ENCODE measurements around the gene MGLL. TPM values are rescaled to one million over a fixed set of nuclear protein-coding genes. Genes with fewer than 3 reads are reported as not detected.

The MGLL gene
- total RNA-seq, 1 donor from 2014 or later: 12.5 TPM

DNA sequence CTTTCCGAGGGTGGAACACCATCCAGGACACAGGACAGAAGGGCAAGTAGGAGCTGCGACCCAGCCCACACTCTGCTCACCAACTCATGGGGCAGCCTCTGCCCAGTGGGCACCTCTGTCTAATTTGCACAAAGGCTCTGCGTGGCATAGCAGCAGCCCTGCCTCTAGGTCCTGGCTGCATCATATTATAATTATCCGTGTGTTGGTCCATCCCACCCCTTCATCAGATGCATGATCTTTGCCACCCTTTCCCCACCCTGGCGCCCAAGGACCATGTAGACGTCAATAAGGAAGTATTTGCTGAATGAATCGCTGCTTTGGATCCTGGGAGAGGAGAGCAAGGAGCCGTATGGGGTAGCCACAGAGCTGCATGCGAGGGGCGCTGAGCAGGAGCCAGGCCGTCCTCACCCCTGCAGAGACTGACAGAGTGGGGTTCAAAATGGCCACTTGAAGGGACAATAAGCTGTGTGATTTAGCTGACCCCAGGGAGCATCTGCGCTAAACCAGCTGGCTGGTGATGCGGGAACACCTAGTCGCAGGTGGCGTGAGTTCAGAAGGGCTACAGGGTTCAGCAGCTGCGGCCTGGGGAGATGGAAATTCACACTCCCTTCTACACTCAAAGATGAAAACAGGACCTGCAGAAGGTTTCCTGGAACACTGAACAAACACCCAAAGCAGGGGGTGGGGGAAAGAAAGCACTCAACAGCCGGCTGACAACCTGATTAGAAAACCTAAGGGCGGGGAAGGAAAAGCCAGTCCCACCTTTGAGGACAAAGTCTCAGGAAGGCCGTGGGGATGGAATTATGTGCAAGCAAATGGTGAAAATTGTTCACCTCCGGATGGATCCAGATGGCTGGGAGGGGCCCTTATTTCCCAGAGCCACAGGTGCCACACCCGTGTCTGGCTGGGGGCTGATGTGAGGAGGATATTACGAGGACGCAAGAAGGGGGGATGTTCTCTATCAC is 6.4 kb downstream of the MGLL start:
- no peak overlapping the region for H3K4me3 ChIP-seq (ENCODE audit: low read length in 3 of 3)
- H3K9ac ChIP-seq (ENCODE audit: low read depth in 1 of 3, low read length in 3 of 3): peak overlapping the region in 1 of 3 donors; percentile 51
- H3K9me3 ChIP-seq (ENCODE audit: control insufficient read depth in 3 of 3, low read length in 3 of 3): no peaks in the 10 kb centered on the region
- H3K36me3 ChIP-seq (ENCODE audit: control insufficient read depth in 3 of 3, insufficient read depth in 3 of 3, low read length in 3 of 3): peaks cover 21 to 50% (median 26%) of the 10 kb centered on the region in 3 donors
- H3K27ac ChIP-seq (ENCODE audit: low read depth, low read length): peak overlapping the region; percentile 77
- H3K4me1 ChIP-seq (ENCODE audit: control insufficient read depth in 3 of 3, insufficient read depth in 3 of 3, low read length in 3 of 3): peaks cover 52 to 63% (median 54%) of the 10 kb centered on the region in 3 donors
- no peaks in the 10 kb centered on the region for H3K27me3 ChIP-seq (ENCODE audit: control insufficient read depth in 3 of 3, insufficient read depth in 3 of 3, low read length in 3 of 3)

DNA sequence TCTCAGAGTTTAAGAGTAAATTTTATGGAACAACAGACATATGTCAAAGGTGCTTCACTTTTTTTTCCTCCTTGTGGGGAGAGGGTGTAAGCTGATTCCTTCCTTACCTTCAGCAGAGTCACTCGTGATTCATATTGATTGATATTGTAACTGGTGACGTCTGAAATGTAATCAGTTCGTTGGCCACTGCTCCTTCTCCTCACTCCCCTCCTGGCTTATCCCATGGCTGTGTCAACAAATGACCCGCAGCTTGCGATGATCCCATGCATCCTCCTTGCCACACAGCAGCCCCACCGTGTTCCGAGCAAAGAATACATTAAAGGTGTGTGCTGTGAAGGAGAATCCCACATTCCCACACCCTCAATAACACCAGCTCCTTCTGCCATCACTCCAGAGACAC is 7.3 kb downstream of the MGLL start:
- peaks cover 48 to 62% (median 53%) of the 10 kb centered on the region in 3 donors for H3K4me1 ChIP-seq (ENCODE audit: control insufficient read depth in 3 of 3, insufficient read depth in 3 of 3, low read length in 3 of 3)
- H3K27me3 ChIP-seq (ENCODE audit: control insufficient read depth in 3 of 3, insufficient read depth in 3 of 3, low read length in 3 of 3): no peaks in the 10 kb centered on the region
- H3K9ac ChIP-seq (ENCODE audit: low read depth in 1 of 3, low read length in 3 of 3): no peak overlapping the region
- H3K9me3 ChIP-seq (ENCODE audit: control insufficient read depth in 3 of 3, low read length in 3 of 3): no peaks in the 10 kb centered on the region
- H3K27ac ChIP-seq (ENCODE audit: low read depth, low read length): no peak overlapping the region
- peaks cover 24 to 53% (median 33%) of the 10 kb centered on the region in 3 donors for H3K36me3 ChIP-seq (ENCODE audit: control insufficient read depth in 3 of 3, insufficient read depth in 3 of 3, low read length in 3 of 3)
- no peak overlapping the region for H3K4me3 ChIP-seq (ENCODE audit: low read length in 3 of 3)

DNA sequence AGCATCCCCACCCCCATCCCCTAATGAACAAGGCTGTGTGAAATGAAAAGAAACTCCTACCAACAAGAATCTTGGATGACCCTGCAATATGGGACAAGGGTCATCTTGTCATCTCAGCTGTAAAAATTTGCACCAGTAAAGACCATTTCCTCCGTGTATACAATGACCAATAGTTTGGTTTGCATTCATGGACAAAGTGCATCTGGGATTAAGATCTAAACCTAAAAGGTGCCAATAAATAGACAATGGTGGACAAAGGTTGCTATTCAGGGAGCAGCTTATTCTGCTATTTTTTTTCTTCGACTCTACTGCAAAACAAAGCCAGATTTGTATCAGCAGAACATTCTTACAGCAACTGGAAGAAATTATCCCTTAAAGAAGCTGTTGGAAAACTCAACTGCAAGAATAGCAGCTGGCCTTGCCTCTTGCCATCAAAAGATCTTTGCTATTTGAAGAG is 8.0 kb downstream of the MGLL start:
- H3K9me3 ChIP-seq (ENCODE audit: control insufficient read depth in 3 of 3, low read length in 3 of 3): no peaks in the 10 kb centered on the region
- no peak overlapping the region for H3K27ac ChIP-seq (ENCODE audit: low read depth, low read length)
- no peak overlapping the region for H3K4me3 ChIP-seq (ENCODE audit: low read length in 3 of 3)
- H3K27me3 ChIP-seq (ENCODE audit: control insufficient read depth in 3 of 3, insufficient read depth in 3 of 3, low read length in 3 of 3): no peaks in the 10 kb centered on the region
- H3K9ac ChIP-seq (ENCODE audit: low read depth in 1 of 3, low read length in 3 of 3): no peak overlapping the region
- H3K36me3 ChIP-seq (ENCODE audit: control insufficient read depth in 3 of 3, insufficient read depth in 3 of 3, low read length in 3 of 3): peaks cover 24 to 55% (median 33%) of the 10 kb centered on the region in 3 donors
- H3K4me1 ChIP-seq (ENCODE audit: control insufficient read depth in 3 of 3, insufficient read depth in 3 of 3, low read length in 3 of 3): peaks cover 49 to 60% (median 55%) of the 10 kb centered on the region in 3 donors

DNA sequence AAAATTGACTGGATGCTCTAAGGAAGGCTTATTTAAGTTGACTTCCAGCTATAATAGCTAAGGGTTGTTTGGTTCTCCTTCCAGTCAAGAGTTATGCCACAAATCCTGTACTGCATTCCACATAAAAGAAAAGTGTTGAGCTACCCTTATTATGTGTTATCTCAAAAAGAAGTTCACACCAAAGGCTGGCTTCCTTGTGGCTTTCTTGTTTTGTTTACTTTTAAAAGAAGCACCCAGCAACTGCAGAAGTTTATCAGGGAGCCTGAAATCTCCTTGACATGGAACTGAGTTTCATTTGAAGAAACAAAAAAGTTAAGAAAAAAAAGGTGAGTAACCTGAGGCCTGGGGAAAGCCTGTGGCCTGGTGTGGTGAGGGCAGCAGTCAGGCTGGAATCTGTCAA is 10.2 kb downstream of the MGLL start:
- Histone ChIP-seq H3K9me3 (ENCODE audit: control insufficient read depth in 3 of 3, low read length in 3 of 3) (no peaks in the 10 kb centered on the region), H3K4me1 (ENCODE audit: control insufficient read depth in 3 of 3, insufficient read depth in 3 of 3, low read length in 3 of 3) (peaks cover 30 to 43% (median 42%) of the 10 kb centered on the region in 3 donors), H3K27me3 (ENCODE audit: control insufficient read depth in 3 of 3, insufficient read depth in 3 of 3, low read length in 3 of 3) (no peaks in the 10 kb centered on the region), H3K27ac (ENCODE audit: low read depth, low read length) (no peak overlapping the region), H3K9ac (ENCODE audit: low read depth in 1 of 3, low read length in 3 of 3) (no peak overlapping the region), H3K36me3 (ENCODE audit: control insufficient read depth in 3 of 3, insufficient read depth in 3 of 3, low read length in 3 of 3) (peaks cover 29 to 59% (median 40%) of the 10 kb centered on the region in 3 donors), H3K4me3 (ENCODE audit: low read length in 3 of 3) (no peak overlapping the region)

DNA sequence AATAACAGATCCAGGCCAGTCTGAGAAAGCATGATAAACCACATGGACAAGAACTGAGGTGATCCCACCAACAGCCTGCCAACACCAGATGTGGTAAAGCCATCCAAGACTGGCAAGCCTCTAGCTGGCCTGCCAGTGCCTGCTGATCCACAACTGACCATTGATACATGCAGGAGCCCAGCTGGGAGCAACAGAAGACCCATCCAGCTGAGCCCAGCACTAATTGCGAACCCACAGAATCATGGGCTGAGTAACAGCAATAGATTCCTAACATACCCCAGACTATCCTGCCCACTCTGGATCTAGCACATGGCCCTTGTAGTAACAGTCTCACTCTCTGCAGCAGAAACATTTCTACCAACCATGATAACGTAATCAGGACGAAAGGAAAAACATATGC is 10.6 kb downstream of the MGLL start:
- no peak overlapping the region for H3K27ac ChIP-seq (ENCODE audit: low read depth, low read length)
- peaks cover 29 to 56% (median 36%) of the 10 kb centered on the region in 3 donors for H3K36me3 ChIP-seq (ENCODE audit: control insufficient read depth in 3 of 3, insufficient read depth in 3 of 3, low read length in 3 of 3)
- H3K9ac ChIP-seq (ENCODE audit: low read depth in 1 of 3, low read length in 3 of 3): no peak overlapping the region
- no peaks in the 10 kb centered on the region for H3K27me3 ChIP-seq (ENCODE audit: control insufficient read depth in 3 of 3, insufficient read depth in 3 of 3, low read length in 3 of 3)
- peaks cover 25 to 39% (median 38%) of the 10 kb centered on the region in 3 donors for H3K4me1 ChIP-seq (ENCODE audit: control insufficient read depth in 3 of 3, insufficient read depth in 3 of 3, low read length in 3 of 3)
- H3K9me3 ChIP-seq (ENCODE audit: control insufficient read depth in 3 of 3, low read length in 3 of 3): no peaks in the 10 kb centered on the region
- no peak overlapping the region for H3K4me3 ChIP-seq (ENCODE audit: low read length in 3 of 3)

DNA sequence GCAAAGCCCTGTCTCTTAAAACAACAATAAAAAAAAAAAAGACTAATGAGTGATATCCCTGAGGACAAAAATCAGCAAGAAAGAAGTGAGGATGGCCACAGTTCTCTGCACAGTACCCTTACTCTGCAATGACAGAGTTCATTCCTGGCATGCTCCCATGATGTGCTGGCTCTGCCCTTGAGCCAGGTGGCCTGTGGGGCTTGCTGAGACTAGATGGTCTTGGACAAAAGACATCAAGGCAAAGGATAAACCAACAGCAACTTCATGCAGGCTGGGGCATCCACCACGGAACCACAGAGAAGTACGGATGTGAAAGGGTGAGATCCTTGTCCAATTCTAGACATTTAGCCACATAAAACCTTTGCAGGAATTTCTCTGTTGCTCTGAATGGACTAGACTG is 12.7 kb downstream of the MGLL start:
- H3K4me1 ChIP-seq (ENCODE audit: control insufficient read depth in 3 of 3, insufficient read depth in 3 of 3, low read length in 3 of 3): peaks cover 22 to 27% (median 23%) of the 10 kb centered on the region in 3 donors

DNA sequence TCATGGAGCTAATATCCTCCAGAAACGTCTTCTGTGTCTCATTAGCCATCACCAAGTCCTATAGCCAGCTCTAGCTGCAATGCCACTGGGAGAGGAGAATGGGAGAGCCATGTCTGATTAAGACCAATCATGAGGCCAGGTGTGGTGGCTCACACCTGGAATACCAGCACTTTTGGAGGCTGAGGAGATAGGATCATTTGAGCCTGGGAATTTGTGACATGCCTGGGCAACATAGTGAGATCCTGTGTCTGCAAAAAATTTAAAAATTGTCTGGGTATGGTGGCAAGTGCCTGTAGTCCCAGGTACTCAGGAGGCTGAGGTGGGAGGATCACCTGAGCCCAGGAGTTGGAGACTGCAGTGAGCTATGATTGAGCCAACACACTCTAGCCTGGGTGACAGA is 13.1 kb downstream of the MGLL start:
- Histone ChIP-seq H3K9ac (ENCODE audit: low read depth in 1 of 3, low read length in 3 of 3) (no peak overlapping the region), H3K4me3 (ENCODE audit: low read length in 3 of 3) (no peak overlapping the region), H3K4me1 (ENCODE audit: control insufficient read depth in 3 of 3, insufficient read depth in 3 of 3, low read length in 3 of 3) (peaks cover 21 to 29% (median 25%) of the 10 kb centered on the region in 3 donors), H3K27me3 (ENCODE audit: control insufficient read depth in 3 of 3, insufficient read depth in 3 of 3, low read length in 3 of 3) (no peaks in the 10 kb centered on the region), H3K36me3 (ENCODE audit: control insufficient read depth in 3 of 3, insufficient read depth in 3 of 3, low read length in 3 of 3) (peaks cover 24 to 47% (median 28%) of the 10 kb centered on the region in 3 donors), H3K27ac (ENCODE audit: low read depth, low read length) (no peak overlapping the region), H3K9me3 (ENCODE audit: control insufficient read depth in 3 of 3, low read length in 3 of 3) (no peaks in the 10 kb centered on the region)

More for the DNA sequence above, 12.7 kb downstream of the MGLL start:
- Histone ChIP-seq H3K4me3 (ENCODE audit: low read length in 3 of 3) (no peak overlapping the region), H3K27ac (ENCODE audit: low read depth, low read length) (no peak overlapping the region), H3K27me3 (ENCODE audit: control insufficient read depth in 3 of 3, insufficient read depth in 3 of 3, low read length in 3 of 3) (no peaks in the 10 kb centered on the region), H3K9ac (ENCODE audit: low read depth in 1 of 3, low read length in 3 of 3) (no peak overlapping the region), H3K9me3 (ENCODE audit: control insufficient read depth in 3 of 3, low read length in 3 of 3) (no peaks in the 10 kb centered on the region), H3K36me3 (ENCODE audit: control insufficient read depth in 3 of 3, insufficient read depth in 3 of 3, low read length in 3 of 3) (peaks cover 24 to 48% (median 28%) of the 10 kb centered on the region in 3 donors)

DNA sequence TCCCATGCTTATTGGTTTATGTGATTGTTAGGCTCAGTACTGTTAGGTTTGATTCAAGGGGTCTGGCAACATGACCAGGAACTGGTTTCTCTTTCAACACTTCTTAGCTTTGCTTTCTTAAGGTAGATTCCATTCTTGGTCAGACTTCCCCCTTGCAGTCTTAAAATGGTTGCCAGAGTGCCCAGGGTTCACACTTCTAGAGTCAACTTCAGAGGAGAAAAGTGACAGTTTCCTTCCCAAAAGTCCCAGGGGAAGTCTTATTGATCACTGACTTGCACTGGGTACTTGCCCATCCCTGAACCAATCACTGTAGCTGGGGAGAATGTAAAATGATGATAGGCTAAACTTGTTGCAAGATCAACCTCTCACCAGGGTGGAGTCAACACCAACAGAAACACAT is 14.1 kb downstream of the MGLL start:
- no peaks in the 10 kb centered on the region for H3K9me3 ChIP-seq (ENCODE audit: control insufficient read depth in 3 of 3, low read length in 3 of 3)
- no peaks in the 10 kb centered on the region for H3K27me3 ChIP-seq (ENCODE audit: control insufficient read depth in 3 of 3, insufficient read depth in 3 of 3, low read length in 3 of 3)
- peaks cover 24 to 33% (median 24%) of the 10 kb centered on the region in 3 donors for H3K4me1 ChIP-seq (ENCODE audit: control insufficient read depth in 3 of 3, insufficient read depth in 3 of 3, low read length in 3 of 3)
- peaks cover 22 to 39% (median 28%) of the 10 kb centered on the region in 3 donors for H3K36me3 ChIP-seq (ENCODE audit: control insufficient read depth in 3 of 3, insufficient read depth in 3 of 3, low read length in 3 of 3)
- H3K9ac ChIP-seq (ENCODE audit: low read depth in 1 of 3, low read length in 3 of 3): no peak overlapping the region
- no peak overlapping the region for H3K27ac ChIP-seq (ENCODE audit: low read depth, low read length)
- H3K4me3 ChIP-seq (ENCODE audit: low read length in 3 of 3): no peak overlapping the region

DNA sequence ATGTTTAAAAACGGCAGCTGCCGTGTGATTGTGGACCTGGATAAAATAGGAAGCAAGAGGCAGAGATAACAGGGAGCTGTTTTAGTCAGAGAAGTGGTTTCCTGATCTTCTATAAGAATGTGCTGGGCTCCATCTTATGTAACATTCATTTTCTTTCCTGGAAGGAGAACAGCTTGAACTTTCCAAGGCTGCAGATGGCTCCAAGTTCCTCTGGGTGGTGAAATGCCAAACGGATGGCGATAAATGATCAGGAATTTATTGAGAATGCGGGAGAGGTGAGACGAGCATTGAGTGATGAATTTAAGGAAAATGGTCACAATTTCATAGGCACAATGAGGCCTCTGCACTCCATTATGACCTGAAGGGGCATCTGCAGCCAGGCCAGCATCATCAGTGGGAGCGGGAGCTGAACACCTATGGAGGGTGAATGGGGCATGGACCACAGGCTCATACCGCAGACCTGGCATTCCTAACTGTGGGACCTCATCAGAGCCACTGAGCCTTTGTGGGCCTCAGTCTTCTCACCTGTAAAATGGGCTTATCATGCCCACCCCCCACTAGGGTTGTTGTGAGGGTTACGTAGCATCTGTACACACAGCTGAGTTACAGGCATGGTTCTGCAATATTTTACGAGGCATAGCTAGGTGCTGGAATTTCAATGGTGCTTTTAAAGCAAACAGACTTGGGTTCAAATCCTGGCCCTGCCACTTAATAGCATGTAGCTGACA is 17.1 kb downstream of the MGLL start:
- Histone ChIP-seq H3K4me1 (ENCODE audit: control insufficient read depth in 3 of 3, insufficient read depth in 3 of 3, low read length in 3 of 3) (peaks cover 30 to 46% (median 36%) of the 10 kb centered on the region in 3 donors), H3K27me3 (ENCODE audit: control insufficient read depth in 3 of 3, insufficient read depth in 3 of 3, low read length in 3 of 3) (no peaks in the 10 kb centered on the region), H3K9me3 (ENCODE audit: control insufficient read depth in 3 of 3, low read length in 3 of 3) (no peaks in the 10 kb centered on the region), H3K9ac (ENCODE audit: low read depth in 1 of 3, low read length in 3 of 3) (no peak overlapping the region), H3K4me3 (ENCODE audit: low read length in 3 of 3) (no peak overlapping the region), H3K36me3 (ENCODE audit: control insufficient read depth in 3 of 3, insufficient read depth in 3 of 3, low read length in 3 of 3) (peaks cover 8 to 24% (median 16%) of the 10 kb centered on the region in 3 donors), H3K27ac (ENCODE audit: low read depth, low read length) (no peak overlapping the region)

Data from skeletal muscle tissue (tissue), 4 donors.